ENCODE measurements around the gene PAM16. TPM values are rescaled to one million over a fixed set of nuclear protein-coding genes. Genes with fewer than 3 reads are reported as not detected.
A peak's percentile ranks its signal among the peaks of the same experiment; 100 is the strongest.

PAM16 gene
- total RNA-seq, 1 donor from 2014 or later, result 36.2 TPM

DNA sequence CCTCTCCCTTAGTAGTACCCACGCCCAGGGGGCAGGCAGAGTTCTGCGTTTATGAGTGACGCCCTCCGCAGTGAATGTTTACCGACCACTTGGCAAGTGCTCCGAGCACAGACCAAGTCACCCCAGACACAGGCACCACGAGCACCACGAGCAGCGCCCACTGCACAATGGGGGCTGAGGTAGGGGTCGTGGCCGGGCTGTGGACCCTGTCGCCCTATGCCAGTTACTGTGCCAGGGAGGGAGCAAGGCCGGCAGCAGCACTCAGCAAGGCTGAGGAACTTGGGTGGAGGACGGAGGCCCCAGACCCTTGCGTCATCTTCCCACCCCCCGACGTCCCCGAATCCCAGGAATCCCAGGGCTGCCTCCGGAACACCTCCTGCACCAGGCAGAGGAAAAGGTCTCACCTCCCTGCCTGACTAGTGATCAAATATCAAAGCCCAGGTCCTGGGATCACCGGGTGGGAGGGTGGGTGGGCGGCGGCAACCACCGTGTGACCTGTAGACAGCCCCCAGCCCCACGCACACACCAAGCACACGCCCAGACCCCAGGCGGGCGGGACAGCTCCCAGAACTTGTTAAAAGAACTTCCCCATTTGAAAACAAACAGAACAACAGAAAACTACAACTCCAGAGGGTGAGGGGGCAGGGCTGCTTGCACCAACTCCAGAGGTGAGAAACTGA, 25.9 kb upstream of the PAM16 start:
- peaks cover 8% of the 10 kb centered on the region for H3K4me1 Mint-ChIP-seq
- no peaks in the 10 kb centered on the region for H3K9me3 Mint-ChIP-seq

DNA sequence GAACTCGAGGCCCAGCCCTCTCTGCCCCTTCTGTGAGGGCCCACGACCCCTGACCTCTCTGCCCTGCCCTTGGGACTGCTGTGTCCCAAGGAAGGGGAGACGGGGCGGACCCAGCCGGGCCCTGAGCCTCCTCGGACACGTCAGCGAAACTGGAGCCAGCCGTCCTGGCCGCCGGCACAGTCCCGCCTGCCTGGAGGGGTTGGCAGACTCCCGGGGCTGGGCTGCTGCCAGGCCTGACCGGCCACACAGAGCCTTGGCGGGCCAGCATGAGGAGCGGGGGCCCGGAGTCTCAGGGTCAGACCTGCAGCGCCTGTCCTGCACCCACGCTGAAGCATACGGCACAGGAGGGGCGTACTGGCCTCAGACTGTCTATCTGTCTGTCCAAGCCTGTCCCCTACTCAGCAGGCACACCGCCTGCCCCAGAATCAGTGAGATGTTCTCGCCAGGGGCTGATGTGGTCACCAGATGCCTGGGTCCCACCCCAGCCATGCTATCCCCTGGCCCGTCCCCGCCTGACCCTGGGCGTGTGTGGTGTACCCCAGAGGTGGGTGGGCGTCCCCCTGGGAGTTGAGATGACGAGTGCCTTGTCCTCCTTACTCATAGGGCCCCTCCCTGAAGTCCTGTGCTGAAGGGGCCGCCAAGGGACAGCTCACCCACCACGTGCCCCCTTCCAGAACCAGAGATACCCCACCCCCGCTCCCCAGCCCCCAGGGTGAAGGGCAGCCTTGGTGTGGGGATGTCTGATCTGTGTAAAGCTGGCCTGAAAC, 25.2 kb upstream of the PAM16 start:
- no peaks in the 10 kb centered on the region for H3K36me3 Mint-ChIP-seq (ENCODE audit: low read depth)
- no peak overlapping the region for H3K4me3 Mint-ChIP-seq
- H3K27ac Mint-ChIP-seq (ENCODE audit: unreplicated experiment), result no peak overlapping the region
- TF ChIP-seq CTCF (conservative IDR thresholded peaks at IDR 0.05), result no peak
- peaks cover 8% of the 10 kb centered on the region for H3K4me1 Mint-ChIP-seq
- no peak for DNase-seq (ENCODE audit: low read depth, low spot score)
- H3K27me3 Mint-ChIP-seq (ENCODE audit: low read depth), result peaks cover 11% of the 10 kb centered on the region
- H3K9me3 Mint-ChIP-seq, result no peaks in the 10 kb centered on the region

More for the DNA sequence above, 25.9 kb upstream of the PAM16 start:
- no peak overlapping the region for H3K4me3 Mint-ChIP-seq
- peaks cover 10% of the 10 kb centered on the region for H3K27me3 Mint-ChIP-seq (ENCODE audit: low read depth)
- DNase-seq (ENCODE audit: low read depth, low spot score), result no peak
- no peaks in the 10 kb centered on the region for H3K36me3 Mint-ChIP-seq (ENCODE audit: low read depth)
- H3K27ac Mint-ChIP-seq (ENCODE audit: unreplicated experiment), result no peak overlapping the region
- no peak for TF ChIP-seq CTCF (conservative IDR thresholded peaks at IDR 0.05)

GRCh38 chr16:4375717-4376116, 24.6 kb upstream of the PAM16 start:
- no peaks in the 10 kb centered on the region for H3K36me3 Mint-ChIP-seq (ENCODE audit: low read depth)
- H3K4me1 Mint-ChIP-seq, result peaks cover 8% of the 10 kb centered on the region
- no peak for TF ChIP-seq CTCF (conservative IDR thresholded peaks at IDR 0.05)
- peaks cover 11% of the 10 kb centered on the region for H3K27me3 Mint-ChIP-seq (ENCODE audit: low read depth)
- DNase-seq (ENCODE audit: low read depth, low spot score), result no peak
- H3K9me3 Mint-ChIP-seq, result no peaks in the 10 kb centered on the region
- H3K4me3 Mint-ChIP-seq, result peak overlapping the region; percentile 25
- H3K27ac Mint-ChIP-seq (ENCODE audit: unreplicated experiment), result no peak overlapping the region

- no peaks in the 10 kb centered on the region for H3K36me3 Mint-ChIP-seq (ENCODE audit: low read depth)
- H3K27ac Mint-ChIP-seq (ENCODE audit: unreplicated experiment), result no peak overlapping the region
- no peak overlapping the region for H3K4me3 Mint-ChIP-seq
- no peaks in the 10 kb centered on the region for H3K9me3 Mint-ChIP-seq
- no peak for TF ChIP-seq CTCF (conservative IDR thresholded peaks at IDR 0.05)
- DNase-seq (ENCODE audit: low read depth, low spot score), result no peak
- H3K4me1 Mint-ChIP-seq, result peaks cover 8% of the 10 kb centered on the region
- H3K27me3 Mint-ChIP-seq (ENCODE audit: low read depth), result peaks cover 11% of the 10 kb centered on the region
Observed at GRCh38 chr16:4373909-4374742, 23.0 kb upstream of the PAM16 start.

DNA sequence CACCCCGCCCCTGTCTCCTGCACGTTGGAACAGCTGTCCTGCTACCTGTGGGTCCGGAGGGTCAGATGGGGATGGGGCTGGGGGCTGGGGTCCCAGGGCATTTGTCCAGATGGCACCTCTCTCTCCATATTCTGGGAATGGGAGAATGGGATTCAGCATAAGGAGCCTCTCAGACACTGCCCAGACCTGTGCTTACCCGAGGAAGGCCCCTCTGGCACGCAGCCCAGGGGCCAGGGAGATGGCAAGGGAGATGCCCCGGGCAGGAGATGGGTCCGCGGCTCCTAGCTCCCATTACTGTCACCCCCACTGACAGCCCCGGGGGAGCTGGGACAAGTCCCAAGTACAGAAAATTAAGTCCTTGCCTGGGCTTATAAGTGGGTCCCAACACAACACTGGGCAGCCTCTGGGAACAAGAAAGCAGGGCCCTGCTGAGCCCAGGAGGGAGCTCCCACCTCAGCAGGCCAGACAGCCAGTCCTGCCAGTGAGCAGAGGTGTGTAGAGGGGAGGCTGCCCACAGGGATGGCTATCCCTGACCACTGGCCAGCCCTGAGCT, 22.3 kb upstream of the PAM16 start:
- no peaks in the 10 kb centered on the region for H3K36me3 Mint-ChIP-seq (ENCODE audit: low read depth)
- no peaks in the 10 kb centered on the region for H3K9me3 Mint-ChIP-seq
- H3K4me1 Mint-ChIP-seq, result peaks cover 8% of the 10 kb centered on the region
- no peak for TF ChIP-seq CTCF (conservative IDR thresholded peaks at IDR 0.05)
- H3K4me3 Mint-ChIP-seq, result no peak overlapping the region
- no peak for DNase-seq (ENCODE audit: low read depth, low spot score)
- H3K27me3 Mint-ChIP-seq (ENCODE audit: low read depth), result peaks cover 11% of the 10 kb centered on the region
- no peak overlapping the region for H3K27ac Mint-ChIP-seq (ENCODE audit: unreplicated experiment)

Measured in neural crest cell (in vitro differentiated cells).